A549 (cell line): ENCODE data around the gene RAD50.

Experiments
- CTCF ChIP-seq: fragments of >200 bp; sonication (Bioruptor Twin); formaldehyde crosslinking; IDR thresholded peaks from 3 replicates; pipeline ENCODE4 v1.5.1; 2016
- MAX ChIP-seq: IDR thresholded peaks from 2 replicates; pipeline ENCODE4 v1.6.1; 2012
- POLR2AphosphoS2 ChIP-seq: conservative IDR thresholded peaks from 2 replicates; pipeline ENCODE4 v1.6.1; 2012; ENCODE audit warnings: low read length, improper control_type of control experiment, inconsistent platforms

GRCh38 chr5:132547269-132547668 is 9.5 kb upstream of the RAD50 start:
- no peak for TF ChIP-seq MAX
- TF ChIP-seq CTCF = no peak
- TF ChIP-seq POLR2AphosphoS2 = no peak
